Measurements from ENCODE around the gene POLR1H.
A peak's percentile ranks its signal among the peaks of the same experiment; 100 is the strongest.
"Not testable (repeated sequence)": the region's sequence is repeated elsewhere in the genome, so short reads cannot be mapped to it uniquely, and the experiment has no call there.

Gene POLR1H

GRCh38 chr6:30061092-30061857, at the start of gene POLR1H:
Gene POLR1H, plus strand, starts transcription at chr6:30061265. Its CDS starts 260 bp downstream, at chr6:30061525.
- peak; percentile 97 for DNase-seq

- no peak for DNase-seq
Observed at GRCh38 chr6:30013291-30013922, 47.7 kb upstream of the POLR1H start.

- DNase-seq: no peak
Observed at GRCh38 chr6:30019819-30020218, 41.2 kb upstream of the POLR1H start.

- DNase-seq: no peak
Observed at GRCh38 chr6:30020626-30021025, 40.4 kb upstream of the POLR1H start.

GRCh38 chr6:30022189-30022588, 38.9 kb upstream of the POLR1H start:
- DNase-seq: no peak

GRCh38 chr6:30022712-30023111, 38.4 kb upstream of the POLR1H start:
- not testable (repeated sequence) for DNase-seq

- no peak for DNase-seq
Observed at GRCh38 chr6:30025186-30025585, 35.9 kb upstream of the POLR1H start.

GRCh38 chr6:30029588-30029987, 31.5 kb upstream of the POLR1H start:
- DNase-seq: no peak

GRCh38 chr6:30031381-30031780, 29.7 kb upstream of the POLR1H start:
- DNase-seq: no peak

- not testable (repeated sequence) for DNase-seq
Observed at GRCh38 chr6:30033440-30033839, 27.6 kb upstream of the POLR1H start.

GRCh38 chr6:30035784-30036183, 25.3 kb upstream of the POLR1H start:
- no peak for DNase-seq

GRCh38 chr6:30037182-30037788, 23.8 kb upstream of the POLR1H start:
- no peak for DNase-seq

- no peak for DNase-seq
Observed at GRCh38 chr6:30041221-30041620, 19.8 kb upstream of the POLR1H start.

- DNase-seq: no peak
Observed at GRCh38 chr6:30041821-30042220, 19.2 kb upstream of the POLR1H start.

GRCh38 chr6:30042476-30042875, 18.6 kb upstream of the POLR1H start:
- DNase-seq: no peak

GRCh38 chr6:30042914-30043313, 18.2 kb upstream of the POLR1H start:
- no peak for DNase-seq

GRCh38 chr6:30043744-30044143, 17.3 kb upstream of the POLR1H start:
- DNase-seq: no peak

GRCh38 chr6:30044630-30045029, 16.4 kb upstream of the POLR1H start:
- no peak for DNase-seq

GRCh38 chr6:30047220-30047619, 13.8 kb upstream of the POLR1H start:
- DNase-seq: no peak

- DNase-seq: no peak
Observed at GRCh38 chr6:30053682-30054081, 7.4 kb upstream of the POLR1H start.

GRCh38 chr6:30055513-30055912, 5.6 kb upstream of the POLR1H start:
- DNase-seq: no peak

- DNase-seq: no peak
Observed at GRCh38 chr6:30060606-30061091, 416 bp upstream of the POLR1H start.

GRCh38 chr6:30061858-30062458, 893 bp downstream of the POLR1H start:
- DNase-seq: no peak

Data from NCI-H345 (cell line).